Keratinocyte (primary cell): Measurements from ENCODE around the gene R3HDM4. TPM values are rescaled to one million over a fixed set of nuclear protein-coding genes. Genes with fewer than 3 reads are reported as not detected.

Experiments
- DNase-seq: peaks from one replicate; pipeline ENCODE4 v3.0.0-alpha.2; 2011; ENCODE audit warnings: low read depth, missing footprints, low spot score
- FAIRE-seq: peaks from 2 replicates; lab custom pipeline; 2011; peaks lifted over from hg19 to GRCh38; lab: Jason Lieb, UNC
- H2AFZ ChIP-seq: 2 replicates; pipeline ENCODE4 v1.6.0; 2012; ENCODE audit warnings: low read length, control low read depth, inconsistent platforms; ENCODE audit not compliant: control insufficient read depth
- H3K27ac ChIP-seq: 2 replicates; pipeline ENCODE4 v1.5.1; 2011; ENCODE audit warnings: low read length; ENCODE audit not compliant: control insufficient read depth, insufficient read depth
- H3K27me3 ChIP-seq: 3 replicates; pipeline ENCODE4 v1.6.0; 2011; ENCODE audit warnings: low read length; ENCODE audit not compliant: control insufficient read depth, insufficient read depth; ENCODE audit errors: extremely low read depth
- H3K36me3 ChIP-seq, 2 experiments: 2 replicates in 1 of 2; 3 replicates in 1 of 2; pipeline ENCODE4 v1.5.1; 2011; ENCODE audit warnings: low read length in 2 of 2, mild to moderate bottlenecking in 1 of 2; ENCODE audit not compliant: control insufficient read depth in 2 of 2, insufficient read depth in 2 of 2; ENCODE audit errors: extremely low read depth in 1 of 2
- H3K4me1 ChIP-seq: 3 replicates; pipeline ENCODE4 v1.5.1; 2011; ENCODE audit warnings: low read length; ENCODE audit not compliant: control insufficient read depth, insufficient read depth; ENCODE audit errors: extremely low read depth
- H3K4me2 ChIP-seq: 3 replicates; pipeline ENCODE4 v1.6.0; 2011; ENCODE audit warnings: low read depth, low read length; ENCODE audit not compliant: control insufficient read depth, insufficient read depth; ENCODE audit errors: extremely low read depth
- H3K4me3 ChIP-seq, 3 experiments: fragments of 200-600 bp in 1 of 3; sonication (generic) in 1 of 3; 2 replicates in 2 of 3; 3 replicates in 1 of 3; pipeline ENCODE4 v1.5.1; 2011 to 2016; ENCODE audit warnings: low read length in 3 of 3, mild to moderate bottlenecking in 3 of 3, control low read depth in 2 of 3, inconsistent platforms in 1 of 3, low read depth in 1 of 3, mixed read lengths in 1 of 3, mixed run types in 1 of 3, moderate library complexity in 1 of 3; ENCODE audit not compliant: control insufficient read depth in 2 of 3, insufficient read depth in 2 of 3; ENCODE audit errors: extremely low read depth in 1 of 3
- H3K79me2 ChIP-seq: 2 replicates; pipeline ENCODE4 v1.6.0; 2012; ENCODE audit warnings: low read length; ENCODE audit not compliant: control insufficient read depth, insufficient read depth
- H3K9ac ChIP-seq: 3 replicates; pipeline ENCODE4 v1.6.0; 2011; ENCODE audit warnings: low read length; ENCODE audit not compliant: control insufficient read depth, insufficient read depth; ENCODE audit errors: extremely low read depth
- H3K9me1 ChIP-seq: 3 replicates; pipeline ENCODE4 v1.6.0; 2011; ENCODE audit warnings: low read length; ENCODE audit not compliant: control insufficient read depth, insufficient read depth; ENCODE audit errors: extremely low read depth
- H3K9me3 ChIP-seq: 2 replicates; pipeline ENCODE4 v1.5.1; 2012; ENCODE audit warnings: low read depth, low read length; ENCODE audit not compliant: control insufficient read depth
- H4K20me1 ChIP-seq: 3 replicates; pipeline ENCODE4 v1.6.0; 2011; ENCODE audit warnings: low read length; ENCODE audit not compliant: control insufficient read depth, insufficient read depth; ENCODE audit errors: extremely low read depth
- CTCF ChIP-seq, 3 experiments: IDR thresholded peaks in 1 of 3; conservative IDR thresholded peaks in 1 of 3; optimal IDR thresholded peaks in 1 of 3; 2 replicates in 2 of 3; 3 replicates in 1 of 3; pipeline versions ENCODE3 to v1.5.1; 2011; ENCODE audit warnings: low read length in 3 of 3, mild to moderate bottlenecking in 3 of 3, moderate library complexity in 2 of 3, control low read depth in 1 of 3, inconsistent platforms in 1 of 3; ENCODE audit not compliant: insufficient read depth in 2 of 3; ENCODE audit errors: extremely low read depth in 1 of 3
- EZH2 ChIP-seq: IDR thresholded peaks from one replicate; pipeline ENCODE4 v1.6.1; 2012; ENCODE audit warnings: inconsistent platforms, mild to moderate bottlenecking, low read length, moderate library complexity
- dilution Hi-C: fragments of 300-500 bp; cut with MboI; formaldehyde crosslinking; loops from one replicate; pipeline ENCODE4 v1.7.0; 2020; ENCODE audit warnings: low sequenced_read_pairs; ENCODE audit not compliant: extremely low pct_ligation_motif_present
- polyA plus RNA-seq, 5 experiments: library from polyadenylated mRNA; depleted of rRNA in 3 of 5; stranded (reverse) in 3 of 5; stranded (forward) in 1 of 5; unstranded in 1 of 5; fragments of >200 nt; gene quantifications; 1 replicate in 1 of 5; 2 replicates in 3 of 5; 3 replicates in 1 of 5; pipeline versions ENCODE4 v1.2.1 to v1.2.3, GENCODE V29; 2011 to 2012; ENCODE audit warnings: missing spikeins in 2 of 5, low read depth in 1 of 5, low replicate concordance in 1 of 5

Gene R3HDM4
- polyA plus RNA-seq, 1 donor (not counting 4 experiments of a cell fraction or from before 2014, with no cell fraction given): 33.5 TPM

GRCh38 chr19:956766-957440 lies 43.9 kb upstream of the R3HDM4 start:
- H4K20me1 ChIP-seq: peaks cover 4% of the 10 kb centered on the region
- H2AFZ ChIP-seq: no peak overlapping the region
- no peak for TF ChIP-seq EZH2
- no peak for TF ChIP-seq CTCF (optimal IDR thresholded peaks at IDR 0.05 in 1 of 3, IDR thresholded peaks at IDR 0.05 in 1 of 3, conservative IDR thresholded peaks at IDR 0.05 in 1 of 3; ENCODE audit: extremely low read depth in 1 of 3, insufficient read depth in 2 of 3, low read length in 3 of 3)
- no peaks in the 10 kb centered on the region for H3K27me3 ChIP-seq
- no peak overlapping the region for H3K27ac ChIP-seq
- no peak for FAIRE-seq
- H3K79me2 ChIP-seq: no peaks in the 10 kb centered on the region
- no peak for DNase-seq
- no peaks in the 10 kb centered on the region for H3K9me1 ChIP-seq
- H3K9ac ChIP-seq: no peak overlapping the region
- H3K36me3 ChIP-seq: no peaks in the 10 kb centered on the region
- dilution Hi-C loops: no loop called here
- no peak overlapping the region for H3K4me3 ChIP-seq
- no peak overlapping the region for H3K4me2 ChIP-seq
- H3K9me3 ChIP-seq: no peaks in the 10 kb centered on the region
- H3K4me1 ChIP-seq: peaks cover 12% of the 10 kb centered on the region

GRCh38 chr19:955803-956765 lies 43.1 kb upstream of the R3HDM4 start:
- no peak for TF ChIP-seq CTCF (optimal IDR thresholded peaks at IDR 0.05 in 1 of 3, IDR thresholded peaks at IDR 0.05 in 1 of 3, conservative IDR thresholded peaks at IDR 0.05 in 1 of 3; ENCODE audit: extremely low read depth in 1 of 3, insufficient read depth in 2 of 3, low read length in 3 of 3)
- no peak for TF ChIP-seq EZH2
- H3K79me2 ChIP-seq: no peaks in the 10 kb centered on the region

More at GRCh38 chr19:955803-956765, 43.1 kb upstream of the R3HDM4 start:
- H3K9me3 ChIP-seq: no peaks in the 10 kb centered on the region
- dilution Hi-C loops: no loop called here
- peaks cover 4% of the 10 kb centered on the region for H4K20me1 ChIP-seq
- FAIRE-seq (no peak), DNase-seq (no peak)
- no peak overlapping the region for H3K4me2 ChIP-seq
- H3K27me3 ChIP-seq: no peaks in the 10 kb centered on the region
- H2AFZ ChIP-seq: no peak overlapping the region
- H3K36me3 ChIP-seq: no peaks in the 10 kb centered on the region
- H3K9me1 ChIP-seq: no peaks in the 10 kb centered on the region
- no peak overlapping the region for H3K4me3 ChIP-seq
- H3K9ac ChIP-seq: no peak overlapping the region
- H3K27ac ChIP-seq: no peak overlapping the region
- H3K4me1 ChIP-seq: peaks cover 12% of the 10 kb centered on the region
